ENCODE data around the gene USP54.

DNA sequence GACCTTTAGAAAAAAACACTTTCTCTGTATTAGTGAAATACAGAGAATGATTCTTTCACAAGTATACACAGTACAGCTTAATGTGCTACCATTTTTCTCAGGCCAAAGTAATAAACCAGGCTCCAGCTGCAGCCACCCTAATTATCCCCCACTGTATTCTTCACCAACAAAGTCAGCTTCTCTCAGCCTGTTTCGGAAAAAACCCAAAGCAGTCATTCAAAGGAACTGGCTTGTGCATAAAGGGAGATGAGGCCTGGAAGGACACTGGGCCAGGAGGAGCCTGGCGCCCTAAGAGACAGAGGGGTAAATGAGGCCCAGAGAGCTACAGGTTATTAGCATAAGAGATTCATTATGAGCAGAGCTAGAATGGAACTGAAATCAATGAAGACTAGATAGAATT lies 9.2 kb downstream of the USP54 start:
- TF ChIP-seq ZSCAN5A (CRISPR knock-in tag; IDR thresholded peaks at IDR 0.05; ENCODE audit: borderline replicate concordance) (no peak), ARNTL (CRISPR knock-in tag; IDR thresholded peaks at IDR 0.05) (no peak), ELF4 (CRISPR knock-in tag; IDR thresholded peaks at IDR 0.05; ENCODE audit: borderline replicate concordance) (no peak), IKZF1 (IDR thresholded peaks at IDR 0.05) (no peak), NR2C2 (CRISPR knock-in tag; IDR thresholded peaks at IDR 0.05; ENCODE audit: borderline replicate concordance) (no peak), JDP2 (CRISPR knock-in tag; IDR thresholded peaks at IDR 0.05; ENCODE audit: borderline replicate concordance) (no peak), ZBTB7A (CRISPR knock-in tag; IDR thresholded peaks at IDR 0.05) (no peak), CHD2 (IDR thresholded peaks at IDR 0.05; ENCODE audit: low read depth, low read length) (no peak), SRSF4 (IDR thresholded peaks at IDR 0.05; ENCODE audit: low read depth, low read length, poor library complexity, severe bottlenecking) (no peak), RFX5 (IDR thresholded peaks at IDR 0.05; ENCODE audit: low read depth, low read length) (no peak), NRL (CRISPR knock-in tag; IDR thresholded peaks at IDR 0.05; ENCODE audit: borderline replicate concordance) (no peak)
